HG03097 (cell line): ENCODE measurements around the gene SV2C.

ENCODE experiments used
- ATAC-seq: cut with Tn5 transposase; IDR thresholded peaks from one replicate; pipeline ENCODE4 v1.9.1; 2021; ENCODE audit not compliant: unreplicated experiment, low FRiP score

Gene SV2C

GRCh38 chr5:76371960-76372322, 288.8 kb downstream of the SV2C start:
- no peak for ATAC-seq

GRCh38 chr5:76372323-76373054, 289.3 kb downstream of the SV2C start:
- ATAC-seq: no peak

- ATAC-seq: no peak
These were observed 293.1 kb downstream of the SV2C start for GRCh38 chr5:76376148-76376865.

- no peak for ATAC-seq
These were observed 293.7 kb downstream of the SV2C start for GRCh38 chr5:76376866-76377230.

GRCh38 chr5:76378355-76378754, 295.2 kb downstream of the SV2C start:
- ATAC-seq: no peak

- no peak for ATAC-seq
These were observed 296.1 kb downstream of the SV2C start for GRCh38 chr5:76379316-76379715.

- ATAC-seq: no peak
These were observed 296.7 kb downstream of the SV2C start for GRCh38 chr5:76379855-76380254.

- ATAC-seq: no peak
These were observed 297.3 kb downstream of the SV2C start for GRCh38 chr5:76380346-76381066.

GRCh38 chr5:76383126-76383832, 300.1 kb downstream of the SV2C start:
- no peak for ATAC-seq

- ATAC-seq: no peak
These were observed 301.0 kb downstream of the SV2C start for GRCh38 chr5:76384189-76384588.

- ATAC-seq: no peak
These were observed 301.5 kb downstream of the SV2C start for GRCh38 chr5:76384705-76385104.

- ATAC-seq: no peak
These were observed 302.4 kb downstream of the SV2C start for GRCh38 chr5:76385540-76385939.

GRCh38 chr5:76386360-76386759, 303.2 kb downstream of the SV2C start:
- no peak for ATAC-seq

- no peak for ATAC-seq
These were observed 305.1 kb downstream of the SV2C start for GRCh38 chr5:76388236-76388635.

- no peak for ATAC-seq
These were observed 305.8 kb downstream of the SV2C start for GRCh38 chr5:76388791-76389512.

- ATAC-seq: no peak
These were observed 306.5 kb downstream of the SV2C start for GRCh38 chr5:76389513-76390154.

GRCh38 chr5:76391014-76391413, 307.8 kb downstream of the SV2C start:
- ATAC-seq: no peak

- no peak for ATAC-seq
These were observed 310.0 kb downstream of the SV2C start for GRCh38 chr5:76393035-76393680.

GRCh38 chr5:76397200-76397599, 314.0 kb downstream of the SV2C start:
- ATAC-seq: no peak
